SK-N-SH (cell line): Measurements from ENCODE around the gene AQP1.

Source experiments
- CHD2 ChIP-seq: fragments of 150-350 bp; IDR thresholded peaks from 2 replicates; pipeline ENCODE4 v1.6.1; 2018; ENCODE audit warnings: low read length; ENCODE audit not compliant: partially characterized antibody
- CTCF ChIP-seq: fragments of 200-600 bp; sonication (generic); IDR thresholded peaks from 2 replicates; pipeline ENCODE4 v1.6.1; 2017; ENCODE audit warnings: antibody characterized with exemption, mild to moderate bottlenecking, moderate library complexity
- EP300 ChIP-seq, 2 experiments: IDR thresholded peaks; 2 replicates each; pipeline versions ENCODE4 v1.4.0 to v1.6.1; 2012; ENCODE audit warnings: borderline replicate concordance in 1 of 2, low read depth in 1 of 2, low read length in 1 of 2
- GABPA ChIP-seq: IDR thresholded peaks from 2 replicates; pipeline ENCODE4 v1.4.0; 2012; ENCODE audit warnings: low read depth, mild to moderate bottlenecking
- JUND ChIP-seq: IDR thresholded peaks from 2 replicates; pipeline ENCODE4 v1.4.0; 2012
- MXI1 ChIP-seq: IDR thresholded peaks from 2 replicates; pipeline ENCODE4 v1.6.1; 2012; ENCODE audit warnings: mild to moderate bottlenecking, low read depth, low read length, improper control_type of control experiment
- NRF1 ChIP-seq: IDR thresholded peaks from 2 replicates; pipeline ENCODE4 v1.6.1; 2012; ENCODE audit warnings: low read depth, mild to moderate bottlenecking, low read length
- POLR2AphosphoS5 ChIP-seq: IDR thresholded peaks from 2 replicates; pipeline ENCODE4 v1.6.1; 2012; ENCODE audit warnings: low read depth, low read length
- RFX5 ChIP-seq: IDR thresholded peaks from 2 replicates; pipeline ENCODE4 v1.6.1; 2012; ENCODE audit warnings: mild to moderate bottlenecking, improper control_type of control experiment, low read length
- SMC3 ChIP-seq: IDR thresholded peaks from 2 replicates; pipeline ENCODE4 v1.6.1; 2012; ENCODE audit warnings: low read depth, low read length, improper control_type of control experiment
- TEAD4 ChIP-seq: IDR thresholded peaks from 2 replicates; pipeline ENCODE4 v1.4.0; 2012; ENCODE audit warnings: mild to moderate bottlenecking, borderline replicate concordance; ENCODE audit not compliant: insufficient read depth

GRCh38 chr7:30864101-30864500 is 47.6 kb upstream of the AQP1 start:
- TF ChIP-seq EP300 (IDR thresholded peaks at IDR 0.05; ENCODE audit: borderline replicate concordance in 1 of 2, low read depth in 1 of 2, low read length in 1 of 2) (no peak), CTCF (no peak), POLR2AphosphoS5 (no peak), NRF1 (no peak), GABPA (no peak), TEAD4 (no peak), CHD2 (no peak), MXI1 (no peak), RFX5 (no peak), SMC3 (no peak), JUND (no peak)
